ENCODE measurements around the gene MUC21.
"Not testable (repeated sequence)": the region's sequence is repeated elsewhere in the genome, so short reads cannot be mapped to it uniquely, and the experiment has no call there.

The MUC21 gene

DNA sequence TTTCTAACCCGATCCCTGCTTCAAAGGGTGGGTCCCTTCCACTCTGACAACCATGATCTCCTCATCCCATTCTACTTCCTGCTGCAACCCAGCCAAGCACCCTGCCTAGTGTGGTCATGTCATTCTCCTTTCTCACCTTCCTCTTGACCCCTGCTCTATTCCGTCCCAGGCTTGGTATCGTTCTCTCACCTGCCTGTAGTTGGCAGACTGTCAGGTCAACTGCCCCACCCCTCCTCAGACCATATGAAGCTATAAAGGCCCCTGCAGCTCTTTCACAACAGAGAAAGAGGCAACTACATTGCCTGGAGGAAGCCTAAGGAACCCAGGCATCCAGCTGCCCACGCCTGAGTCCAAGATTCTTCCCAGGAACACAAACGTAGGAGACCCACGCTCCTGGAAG lies at the start of gene MUC21:
Gene MUC21, plus strand, starts transcription at position 280 of the 400 bp plus-strand sequence. CDS start 241 bp downstream, outside the sequence.
- no peak for DNase-seq

DNA sequence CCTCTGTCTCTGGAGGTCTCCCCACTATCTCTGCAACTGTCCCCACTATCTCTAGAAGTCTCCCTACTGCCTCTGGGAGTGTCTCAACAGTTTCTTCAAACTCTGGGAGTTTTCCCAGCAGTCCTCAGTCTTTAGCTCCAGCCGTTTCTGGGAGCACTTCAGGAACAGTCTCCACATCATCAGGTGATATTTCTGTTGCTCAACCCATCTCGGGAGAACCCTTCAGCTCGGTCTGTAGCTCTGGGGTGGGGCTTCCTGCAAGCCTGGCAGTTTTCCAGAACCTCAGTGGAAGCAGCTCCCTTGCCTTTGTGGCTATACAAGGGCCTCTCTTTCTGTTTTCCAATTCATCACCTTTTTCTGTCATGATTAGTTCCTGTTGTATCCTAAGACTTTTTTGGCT lies 48.5 kb upstream of the MUC21 start:
- DNase-seq, result no peak

DNA sequence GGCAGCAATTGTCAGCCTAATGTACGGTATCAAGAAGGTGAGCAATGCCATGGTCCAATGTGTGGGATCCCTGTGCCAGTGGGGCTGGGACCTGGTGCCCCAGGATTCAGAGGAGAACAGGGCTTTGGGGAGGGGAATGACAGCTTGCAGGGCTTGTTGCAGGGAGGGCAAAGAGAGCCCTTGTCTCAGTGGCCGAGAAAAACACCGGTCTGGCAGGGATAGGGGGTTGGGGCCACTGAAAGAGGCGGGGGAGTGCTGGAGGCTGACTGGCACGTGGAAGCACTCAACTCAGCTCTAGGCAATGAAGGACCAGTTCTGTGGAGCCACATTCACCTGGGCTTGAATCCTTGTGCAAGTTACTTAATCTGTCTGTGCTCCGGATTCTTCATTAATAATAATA lies 46.3 kb upstream of the MUC21 start:
- no peak for DNase-seq

DNA sequence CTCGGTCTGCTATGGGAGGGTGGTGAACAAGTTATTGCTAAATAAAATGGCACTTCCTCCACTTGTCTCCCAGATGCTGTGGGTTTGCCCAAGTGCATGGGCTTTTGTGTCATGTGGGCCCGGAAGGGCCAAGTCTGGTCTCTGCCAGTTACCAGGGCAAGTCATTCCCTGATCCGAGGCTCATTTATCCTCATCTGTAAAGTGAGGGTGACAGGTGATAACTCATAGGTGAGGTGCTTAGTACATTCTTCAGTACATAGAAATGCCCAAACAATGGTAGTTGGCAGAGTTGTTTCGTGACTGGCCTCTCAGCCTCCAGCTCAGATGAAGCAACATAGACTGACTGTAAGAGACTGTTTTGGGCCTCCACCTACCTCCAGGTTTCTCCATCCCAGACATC lies 44.8 kb upstream of the MUC21 start:
- no peak for DNase-seq

DNA sequence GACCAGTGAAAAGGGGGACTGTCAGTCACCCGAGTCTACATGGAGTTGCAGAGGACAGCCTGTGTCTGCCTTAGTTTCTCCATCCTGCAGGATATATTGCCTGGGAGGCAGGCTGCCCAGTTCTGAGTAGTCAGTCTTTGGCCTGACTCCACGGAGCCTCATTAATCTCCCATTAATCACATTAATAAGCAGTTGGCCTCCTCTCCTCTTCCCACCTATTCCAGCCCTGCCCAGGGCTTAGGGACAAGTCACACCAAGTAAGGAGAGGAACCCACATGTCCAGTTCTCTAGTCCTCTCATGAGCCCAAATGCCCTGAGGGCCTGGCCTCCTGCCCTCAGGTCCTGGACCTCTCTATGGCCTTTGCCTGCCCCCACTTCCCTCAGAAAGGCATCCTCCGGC lies 44.0 kb upstream of the MUC21 start:
- DNase-seq, result no peak

DNA sequence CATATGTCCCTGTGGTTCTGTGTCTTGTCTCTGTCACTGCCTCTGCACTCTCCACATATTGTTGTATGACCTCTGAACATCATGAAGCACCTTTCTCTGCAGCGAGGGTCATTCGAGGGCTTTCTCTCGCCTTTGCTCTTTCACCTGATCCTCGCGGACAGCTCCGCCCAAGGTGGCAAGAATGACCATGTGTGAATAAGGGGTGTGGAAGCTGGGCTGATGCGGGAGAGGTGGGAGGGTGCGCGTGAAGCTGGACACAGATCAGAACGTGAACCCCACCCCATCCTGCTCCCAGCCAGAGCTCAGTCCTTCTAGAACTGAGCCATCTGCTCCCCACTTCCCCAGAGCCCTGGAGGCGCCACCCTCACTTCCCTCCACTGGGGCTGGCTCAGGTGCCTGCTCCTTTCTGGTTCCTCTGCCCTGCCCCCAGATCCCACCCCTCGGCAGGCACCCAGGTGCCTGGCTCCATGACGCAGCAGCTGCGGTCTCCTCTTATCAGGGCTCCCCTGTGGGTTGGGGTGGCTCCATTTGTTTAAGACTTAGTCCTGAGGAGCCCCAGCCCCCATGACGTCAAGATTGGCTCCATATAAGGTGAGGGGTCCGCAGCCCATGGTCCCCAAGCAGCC lies 43.0 kb upstream of the MUC21 start, which contains the start of gene MUCL3:
Gene MUCL3, plus strand, starts transcription at position 613 of the 626 bp plus-strand sequence. CDS start 27 bp downstream, outside the sequence.
- DNase-seq, result no peak

DNA sequence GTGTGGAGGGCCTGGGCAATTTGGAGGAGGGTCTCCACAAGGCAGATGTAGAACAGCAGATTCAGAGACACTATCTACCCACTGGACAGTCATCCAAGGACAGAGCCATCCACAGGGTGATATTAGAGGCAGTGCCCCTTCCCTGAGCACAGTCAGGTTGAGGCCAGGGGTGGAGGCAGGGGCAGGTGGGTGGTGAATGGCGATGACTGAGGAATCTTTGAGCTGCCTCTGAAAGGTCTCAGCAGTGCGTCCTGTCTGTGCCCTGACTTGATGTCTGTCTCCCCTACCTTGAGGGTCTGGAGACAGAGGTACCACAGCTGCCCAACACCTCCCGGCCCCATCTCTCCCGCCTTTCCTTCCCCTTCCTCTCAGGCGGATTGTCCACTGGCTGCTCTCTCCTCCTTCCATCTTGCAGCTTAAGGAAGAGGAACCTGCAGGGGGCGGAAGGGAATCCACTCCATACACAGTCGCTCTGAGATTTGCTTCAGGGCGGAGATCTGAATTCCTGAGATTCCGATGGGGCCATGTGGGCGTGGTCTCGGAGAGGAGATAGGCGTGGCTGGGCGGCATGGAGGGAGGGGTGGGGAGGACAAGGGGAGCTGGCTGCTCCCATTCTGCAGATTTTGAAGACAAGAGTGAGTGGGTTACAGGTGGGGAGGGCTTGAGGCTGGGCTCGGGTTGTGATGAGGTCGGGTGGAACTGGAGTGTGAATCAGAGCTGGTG lies 41.0 kb upstream of the MUC21 start:
- no peak for DNase-seq

DNA sequence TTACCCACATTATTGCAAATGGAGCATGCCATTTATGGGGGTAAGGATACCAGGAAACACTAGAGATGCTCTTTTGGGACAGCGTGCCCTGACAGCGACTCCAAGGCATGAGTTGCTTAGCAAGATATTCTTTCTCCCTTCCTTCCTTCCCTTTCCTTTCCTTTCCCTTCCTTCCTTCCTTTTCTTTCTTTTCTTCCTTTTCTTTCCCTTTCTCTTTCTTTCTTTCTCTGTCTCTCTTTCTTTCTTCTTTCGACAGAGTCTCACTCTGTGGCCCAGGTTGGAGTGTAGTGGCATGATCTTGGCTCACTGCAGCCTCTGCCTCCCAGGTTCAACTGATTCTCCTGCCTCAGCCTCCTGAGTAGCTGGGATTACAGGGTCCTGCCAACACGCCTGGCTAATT lies 39.5 kb upstream of the MUC21 start:
- no peak for DNase-seq

DNA sequence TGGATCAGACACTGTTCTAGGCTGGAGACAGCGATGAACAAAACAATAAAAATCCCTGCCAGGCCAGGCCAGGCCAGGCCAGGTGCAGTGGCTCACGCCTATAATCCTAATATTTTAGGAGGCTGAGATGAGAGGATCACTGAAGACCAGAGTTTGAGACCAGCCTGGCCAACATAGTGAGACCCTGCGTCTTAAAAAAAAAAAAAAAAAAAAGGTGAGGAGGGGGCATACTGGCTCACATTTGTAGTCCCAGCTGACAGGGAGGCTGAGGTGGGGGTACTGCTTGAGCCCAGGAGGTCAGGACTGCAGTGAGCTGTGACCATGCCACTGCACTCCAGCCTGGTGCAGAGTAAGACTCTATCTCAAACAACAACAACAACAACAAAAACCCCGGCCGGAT lies 38.2 kb upstream of the MUC21 start:
- no peak for DNase-seq

DNA sequence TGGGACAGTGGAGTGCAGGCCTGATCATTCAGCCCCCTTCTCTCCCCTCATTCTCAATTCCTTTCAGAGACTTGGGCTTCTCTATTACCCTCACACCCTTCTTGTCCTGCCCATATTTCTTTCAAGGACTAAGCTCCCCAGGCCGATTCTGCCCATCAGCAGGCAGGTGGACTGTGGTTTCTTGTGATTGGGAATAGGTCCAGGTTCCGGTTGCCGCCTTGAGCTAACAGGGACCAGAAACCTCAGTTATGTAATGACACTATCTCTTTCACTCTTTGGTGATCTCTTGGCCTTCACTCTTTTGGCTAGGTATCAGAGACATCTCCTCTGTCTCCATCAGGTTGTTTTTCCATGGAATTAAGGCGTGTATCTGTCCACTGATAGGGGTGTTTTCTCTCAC lies 36.3 kb upstream of the MUC21 start:
- no peak for DNase-seq

DNA sequence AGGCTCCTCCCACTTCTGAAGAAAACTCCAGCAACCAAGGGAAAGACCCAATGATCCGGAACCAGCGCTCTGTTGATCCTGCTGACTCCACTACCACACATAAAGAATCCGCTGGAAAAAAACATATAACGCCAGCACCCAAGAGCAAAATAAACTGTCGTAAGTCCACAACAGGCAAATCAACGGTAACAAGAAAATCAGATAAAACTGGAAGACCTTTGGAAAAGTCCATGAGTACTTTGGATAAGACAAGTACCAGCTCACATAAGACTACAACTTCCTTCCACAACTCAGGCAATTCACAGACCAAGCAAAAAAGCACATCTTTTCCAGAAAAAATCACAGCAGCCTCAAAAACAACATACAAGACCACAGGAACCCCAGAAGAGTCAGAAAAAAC lies 34.7 kb upstream of the MUC21 start:
- DNase-seq, result no peak

DNA sequence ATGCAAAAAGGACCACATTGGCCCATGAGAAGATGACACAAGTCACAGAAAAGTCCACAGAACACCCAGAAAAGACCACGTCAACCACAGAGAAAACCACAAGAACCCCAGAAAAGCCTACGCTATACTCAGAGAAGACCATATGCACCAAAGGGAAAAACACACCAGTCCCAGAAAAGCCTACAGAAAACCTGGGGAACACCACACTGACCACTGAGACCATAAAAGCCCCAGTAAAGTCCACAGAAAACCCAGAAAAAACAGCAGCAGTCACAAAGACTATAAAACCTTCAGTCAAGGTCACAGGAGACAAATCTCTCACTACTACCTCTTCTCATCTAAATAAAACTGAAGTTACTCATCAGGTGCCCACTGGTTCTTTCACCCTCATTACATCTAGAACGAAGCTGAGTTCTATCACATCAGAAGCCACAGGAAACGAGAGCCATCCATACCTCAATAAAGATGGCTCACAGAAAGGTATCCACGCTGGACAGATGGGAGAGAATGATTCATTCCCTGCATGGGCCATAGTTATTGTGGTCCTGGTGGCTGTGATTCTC lies 31.5 kb upstream of the MUC21 start:
- no peak for DNase-seq

DNA sequence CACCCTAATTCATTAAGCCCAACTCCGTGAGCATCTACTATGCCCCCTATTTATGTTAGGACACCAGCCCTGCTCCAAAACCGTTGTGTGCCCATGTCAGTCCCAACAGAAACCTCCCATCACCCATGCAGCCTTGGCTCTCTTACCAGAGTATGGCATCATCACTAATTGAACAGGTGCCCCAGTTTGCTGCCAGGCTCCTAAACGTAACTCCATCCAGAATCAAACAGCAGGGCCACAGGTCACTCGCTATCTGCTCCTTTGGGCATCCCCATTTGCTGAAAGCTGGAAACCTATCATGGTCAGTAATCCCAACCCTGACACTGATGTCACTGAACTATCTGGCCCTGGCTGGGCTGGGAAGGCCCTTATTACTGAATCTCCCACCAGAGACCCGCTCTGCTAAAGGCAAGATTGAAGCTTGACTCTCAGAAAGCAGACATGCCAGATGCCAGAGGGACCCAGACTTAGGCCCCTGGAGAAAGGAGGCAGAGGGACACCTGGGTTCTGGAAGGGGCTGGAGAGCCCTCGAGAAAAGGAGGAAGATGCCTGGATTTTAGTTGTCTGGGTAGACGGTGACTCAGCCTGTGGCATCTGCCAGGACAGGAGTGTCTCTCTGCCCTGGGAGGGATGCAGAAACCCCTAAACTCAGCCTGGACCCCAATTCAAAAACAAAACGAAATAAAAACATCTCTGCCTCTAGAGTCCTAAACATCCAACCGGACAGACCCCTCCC lies 28.7 kb upstream of the MUC21 start:
- no peak for DNase-seq

DNA sequence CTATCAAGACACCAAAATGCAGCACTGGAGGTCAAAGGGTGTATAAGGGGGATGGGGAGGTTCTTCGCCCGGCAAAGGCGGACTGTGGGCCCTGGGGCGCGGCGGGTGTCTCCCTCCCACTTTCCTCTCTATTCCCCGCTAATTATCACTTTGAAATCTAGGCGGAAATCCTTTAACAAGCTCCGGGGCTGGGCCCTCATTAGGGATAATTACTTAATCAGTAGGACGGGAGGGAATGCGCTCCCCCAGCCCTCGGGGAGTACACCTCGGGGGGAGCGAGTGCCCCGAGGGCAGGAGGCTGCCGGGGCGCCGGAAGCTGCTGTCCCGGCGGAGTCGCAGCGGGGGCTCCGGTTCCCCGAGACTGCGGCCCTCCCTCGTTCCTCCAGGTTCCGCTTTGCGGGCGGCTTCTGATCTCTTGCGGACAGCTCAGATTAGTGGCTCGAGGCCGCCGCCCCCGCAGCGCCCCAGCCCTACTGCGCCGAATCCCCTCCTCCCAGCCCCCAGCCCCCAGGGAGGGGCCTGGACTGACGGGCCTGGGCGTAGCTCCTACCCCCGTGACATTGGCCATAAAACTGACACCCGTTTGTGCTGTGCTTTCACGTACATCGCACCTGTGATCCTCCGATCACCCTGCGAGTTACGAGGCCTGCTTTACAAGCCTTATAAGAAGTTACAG lies 28.0 kb upstream of the MUC21 start:
- no peak for DNase-seq

DNA sequence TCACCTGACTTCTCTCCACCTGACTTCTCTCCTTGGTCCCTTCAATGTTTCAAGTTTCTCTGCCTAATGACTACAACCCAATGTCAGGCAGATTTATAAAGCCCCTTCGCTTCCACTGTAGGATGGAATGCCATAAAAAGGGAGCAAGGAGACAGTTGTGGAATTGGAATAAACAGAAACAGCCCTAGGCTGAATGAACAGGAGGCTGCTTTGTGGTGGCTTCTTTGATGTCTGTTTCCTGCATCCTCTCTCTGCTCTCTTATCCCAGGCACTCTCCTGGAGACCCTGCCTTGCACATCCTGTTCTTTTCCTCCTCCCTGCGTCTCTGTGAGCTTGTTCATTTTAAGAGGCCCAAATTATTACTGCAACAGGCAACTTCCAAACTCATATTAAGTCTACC lies 25.8 kb upstream of the MUC21 start:
- no peak for DNase-seq

DNA sequence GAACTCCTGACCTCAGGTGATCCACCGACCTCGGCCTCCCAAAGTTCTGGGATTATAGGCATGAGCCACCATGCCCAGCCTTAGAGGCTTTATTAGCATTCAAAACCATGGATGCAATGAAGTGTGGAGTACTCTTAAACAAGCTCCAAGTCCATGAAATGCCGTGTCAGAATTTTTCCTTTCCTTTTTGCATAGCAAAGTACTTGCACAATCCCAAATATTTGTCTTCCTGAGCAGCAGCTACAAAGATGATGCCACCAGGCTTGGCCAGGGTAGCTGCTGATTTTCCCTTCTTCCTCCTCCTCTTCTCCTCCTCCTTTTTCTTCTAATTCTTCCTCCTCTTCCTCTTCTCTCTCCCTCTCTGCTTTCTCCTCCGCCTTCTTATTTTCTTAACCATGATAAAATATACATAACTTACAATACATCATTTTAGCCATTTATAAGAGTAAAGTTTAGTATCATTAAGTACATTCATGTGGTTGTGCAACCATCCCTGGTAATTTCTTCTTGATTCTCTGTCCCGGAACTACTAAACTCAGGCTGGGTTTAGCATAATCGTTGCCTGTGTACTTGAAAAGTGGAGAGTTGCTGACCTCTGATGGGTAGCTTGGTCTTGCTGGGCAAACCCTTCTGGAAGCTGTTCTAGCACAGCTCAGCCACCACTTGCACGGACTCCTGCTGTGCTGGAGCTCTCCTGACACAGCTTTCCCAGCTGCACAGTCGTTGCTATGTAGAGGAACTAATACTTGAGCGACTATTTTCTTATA lies 22.4 kb upstream of the MUC21 start:
- DNase-seq, result no peak

DNA sequence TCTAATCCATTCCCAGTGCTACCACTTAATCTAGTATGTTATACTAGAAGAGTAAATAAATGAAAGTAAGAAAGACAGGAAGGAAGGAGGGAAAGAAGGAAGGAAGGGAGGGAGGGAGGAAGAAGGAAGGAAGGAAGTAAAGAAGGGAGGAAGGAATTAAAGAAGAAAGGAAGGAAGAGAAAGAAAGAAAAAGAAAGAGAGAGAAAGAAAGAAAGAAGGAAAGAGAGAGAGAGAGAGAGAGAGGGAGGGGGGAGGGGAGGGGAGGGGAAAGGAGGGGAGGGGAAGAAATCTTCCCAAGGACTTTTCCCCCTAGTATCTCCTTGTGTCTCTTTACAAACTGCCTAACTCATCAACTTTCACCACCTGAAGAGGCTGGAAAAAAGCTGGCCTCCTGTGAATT lies 20.8 kb upstream of the MUC21 start:
- no peak for DNase-seq

DNA sequence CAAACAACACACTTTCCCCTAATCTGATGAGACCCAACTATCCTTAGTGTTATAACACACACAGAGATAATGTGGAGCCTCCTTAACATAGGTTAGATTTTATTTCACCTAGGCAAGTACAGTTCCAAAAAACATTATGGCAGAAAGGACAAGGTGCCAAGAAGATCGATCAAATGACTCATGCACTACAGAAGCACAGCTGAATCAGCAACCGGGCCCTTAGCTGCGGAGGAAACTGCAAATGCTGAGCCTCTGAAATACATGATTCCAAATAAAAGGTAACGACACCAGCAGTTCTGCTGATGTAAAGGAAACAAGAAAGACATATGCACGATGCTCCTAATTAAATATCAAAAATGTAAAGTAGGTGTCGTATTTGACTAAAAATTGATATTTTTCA lies 19.9 kb upstream of the MUC21 start:
- DNase-seq, result no peak

DNA sequence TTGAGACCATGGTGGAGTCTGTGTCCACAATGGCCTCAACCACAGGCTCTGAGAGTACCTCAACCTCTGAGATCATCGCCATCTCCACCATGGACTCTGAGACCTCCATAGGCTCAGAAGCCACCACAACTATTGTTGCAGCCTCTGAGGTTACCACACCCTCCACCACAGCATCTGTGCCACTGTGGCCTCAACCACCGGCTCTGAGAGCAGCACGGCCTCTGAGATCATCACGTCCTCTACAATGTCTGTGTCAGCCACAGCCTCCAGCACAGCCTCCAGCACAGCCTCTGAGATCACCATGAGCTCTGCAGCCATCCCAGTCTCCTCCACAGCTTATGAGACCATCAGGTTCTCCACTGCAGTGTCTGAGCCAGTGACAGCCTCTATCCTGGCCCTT lies 19.4 kb upstream of the MUC21 start:
- DNase-seq, result no peak

DNA sequence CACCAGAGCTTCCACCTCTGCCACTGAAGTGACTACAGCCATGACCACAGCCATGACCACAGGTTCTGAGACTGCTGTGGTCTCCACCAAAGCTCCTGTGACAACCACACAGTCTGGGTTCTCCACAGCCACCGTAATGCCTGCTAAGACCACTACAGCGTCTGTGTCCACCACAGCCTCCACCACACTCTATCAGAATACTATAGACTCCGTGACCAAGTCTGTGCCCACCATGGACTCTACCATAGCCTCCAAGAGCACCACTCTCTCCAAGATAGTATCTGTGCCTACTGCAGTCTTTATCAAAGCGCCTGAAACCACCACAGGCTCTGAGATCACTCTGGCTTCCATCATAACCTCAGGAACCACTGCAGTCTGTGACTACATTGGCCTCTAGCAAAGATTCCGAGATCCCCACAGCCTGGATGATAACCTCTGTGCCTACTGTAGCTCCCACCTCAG lies 18.3 kb upstream of the MUC21 start:
- no peak for DNase-seq

DNA sequence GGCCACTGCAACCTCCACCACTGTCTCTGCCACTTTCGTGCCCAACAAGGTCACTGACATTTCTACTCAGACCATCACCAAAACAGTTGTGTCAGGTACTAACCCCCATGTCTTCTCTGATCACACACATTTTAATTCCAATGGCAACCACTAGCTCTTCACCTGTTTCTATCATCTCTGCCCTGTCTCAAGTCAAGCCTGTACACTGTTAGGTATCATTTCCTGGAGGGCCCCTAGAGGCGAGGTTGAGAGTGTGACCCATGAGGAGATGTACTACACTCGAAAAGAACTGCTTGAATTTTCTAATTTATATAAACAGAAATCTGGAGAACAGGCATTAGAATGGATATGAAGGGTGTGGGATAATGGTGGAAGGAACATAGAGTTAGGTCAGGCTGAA lies 17.4 kb upstream of the MUC21 start:
- no peak for DNase-seq

DNA sequence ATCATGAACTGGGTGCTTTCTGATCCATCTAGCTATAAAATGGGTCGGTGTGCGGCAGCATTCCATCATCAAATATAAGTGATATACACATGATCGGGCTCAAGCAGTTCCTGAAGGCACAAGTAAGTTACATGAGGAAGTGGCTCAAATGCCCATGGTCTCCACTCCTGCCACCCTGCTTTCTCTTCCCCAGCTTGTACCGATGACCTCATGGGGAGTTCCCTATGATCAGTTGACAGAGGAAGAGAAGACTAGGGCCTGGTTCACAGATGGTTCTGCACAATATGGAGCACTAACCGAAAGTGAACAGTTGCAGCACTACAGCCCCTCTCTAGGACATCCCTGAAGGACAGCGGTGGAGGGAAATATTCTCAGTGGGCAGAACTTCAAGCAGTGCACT lies 14.3 kb upstream of the MUC21 start:
- DNase-seq, result not testable (repeated sequence)
